GM12874 (cell line): ENCODE results near the gene RHOT1.

Experiments used
- CTCF ChIP-seq: IDR thresholded peaks from 2 replicates; pipeline ENCODE4 v1.5.1; 2011; ENCODE audit warnings: low read depth, mild to moderate bottlenecking, control low read depth, low read length, moderate library complexity; ENCODE audit not compliant: insufficient read depth

Gene RHOT1

GRCh38 chr17:32136856-32137255 lies 5.4 kb upstream of the RHOT1 start:
- no peak for TF ChIP-seq CTCF

DNA sequence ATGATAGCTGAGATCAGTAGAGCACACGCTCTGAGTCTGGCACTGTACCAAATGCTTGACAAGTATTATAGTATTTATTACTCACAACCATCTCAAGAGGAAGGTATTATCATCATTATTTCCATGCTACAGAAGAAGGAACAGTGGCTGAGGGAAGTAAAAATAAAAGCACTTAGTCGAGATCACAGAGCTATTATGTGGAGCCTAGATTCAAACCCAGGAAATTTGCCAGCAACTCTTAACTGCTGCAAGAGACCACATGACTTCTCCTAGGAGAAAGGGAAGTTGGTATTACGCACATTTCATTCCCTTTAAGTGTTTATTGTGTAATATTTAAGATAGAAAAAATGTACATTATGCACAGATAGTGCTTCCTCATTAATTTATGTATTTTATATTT lies 1.0 kb upstream of the RHOT1 start:
- TF ChIP-seq CTCF: no peak

DNA sequence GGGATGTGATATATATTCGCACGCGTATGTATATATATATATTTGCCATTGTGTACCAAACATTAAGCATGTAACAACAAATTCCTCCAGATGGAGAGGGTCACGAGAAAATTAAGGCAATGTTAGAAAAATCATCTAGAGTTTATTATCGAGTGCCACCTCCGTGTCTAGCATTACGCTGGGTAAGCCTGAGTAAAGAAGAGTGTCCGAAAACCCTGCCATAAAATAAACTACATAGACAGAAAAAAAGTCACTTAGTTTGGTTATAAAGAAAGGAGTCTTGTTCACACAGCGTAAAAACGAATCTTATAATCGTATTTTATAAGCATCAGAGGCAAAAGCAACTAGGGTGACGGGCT lies 644 bp upstream of the RHOT1 start:
- no peak for TF ChIP-seq CTCF

- no peak for TF ChIP-seq CTCF
Measured at GRCh38 chr17:32142857-32143526, 690 bp downstream of the RHOT1 start.

DNA sequence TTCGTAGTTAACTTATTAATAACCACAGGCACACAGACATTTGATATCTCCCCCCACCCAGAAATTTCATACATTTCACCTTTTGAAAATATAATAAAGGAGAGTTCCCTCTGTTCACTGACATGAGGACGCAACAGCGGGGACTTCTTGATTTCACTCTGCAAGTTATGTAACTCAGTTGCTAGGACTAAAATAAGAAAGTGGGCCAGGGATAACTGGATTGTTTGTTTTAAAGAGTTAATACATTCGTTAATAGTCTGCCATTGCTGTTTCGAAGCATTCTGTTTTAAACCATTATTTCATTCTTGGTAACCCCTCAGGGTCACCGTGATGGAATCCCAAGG lies 1.2 kb downstream of the RHOT1 start:
- no peak for TF ChIP-seq CTCF

GRCh38 chr17:32148351-32148750 lies 6.0 kb downstream of the RHOT1 start:
- no peak for TF ChIP-seq CTCF

- no peak for TF ChIP-seq CTCF
Measured at GRCh38 chr17:32150358-32150757, 8.1 kb downstream of the RHOT1 start.

GRCh38 chr17:32152130-32152529 lies 9.8 kb downstream of the RHOT1 start:
- no peak for TF ChIP-seq CTCF
